ENCODE measurements around the gene VLDLR. TPM values are rescaled to one million over a fixed set of nuclear protein-coding genes. Genes with fewer than 3 reads are reported as not detected.

The VLDLR gene
- total and polyA plus RNA-seq, 11 donors, result 15.1 to 177 (median 112) TPM

DNA sequence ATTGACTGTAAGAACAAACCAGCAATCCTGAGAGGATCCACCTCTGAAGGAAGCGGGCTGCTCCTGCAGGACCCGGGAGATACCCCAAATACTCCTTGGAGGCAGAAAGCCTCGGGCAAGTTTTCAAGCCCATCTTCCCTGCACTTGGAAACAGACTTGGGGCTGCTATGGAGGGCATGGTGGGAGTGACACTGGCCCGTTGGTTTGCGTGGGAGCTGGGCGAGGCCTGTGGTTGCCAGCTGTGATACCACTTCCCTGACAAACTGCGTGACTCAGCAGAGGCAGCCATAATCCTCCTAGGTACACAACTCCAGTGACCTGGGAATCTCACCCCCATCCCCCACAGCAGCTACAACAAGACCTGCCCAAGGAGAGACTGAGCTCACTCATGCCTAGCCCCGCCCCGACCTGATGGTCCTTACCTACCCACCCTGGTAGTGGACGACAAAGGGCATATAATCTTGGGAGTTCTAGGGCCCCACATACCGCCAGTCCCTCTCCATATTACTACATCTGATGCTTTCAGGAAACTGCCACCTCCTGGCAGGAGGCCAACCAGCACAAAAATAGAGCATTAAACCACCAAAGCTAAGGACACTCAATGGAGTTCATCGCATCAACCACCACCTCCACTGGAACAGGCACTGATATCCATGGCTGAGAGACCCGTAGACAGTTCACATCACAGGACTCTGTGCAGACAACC, 38.1 kb upstream of the VLDLR start:
- 79 to 86% (median 82%) methylated on average over 9 to 13 of the region's 13 CpGs for WGBS, 4 donors
- Histone ChIP-seq H3K4me1 (peaks cover 0 to 20% (median 1%) of the 10 kb centered on the region in 12 donors), H3K27me3 (no peaks in the 10 kb centered on the region), H3K4me3 (no peak overlapping the region), H3K36me3 (no peaks in the 10 kb centered on the region), H3K27ac (peak overlapping the region in 6 of 12 donors; percentile 12 to 57 (median 38)), H3K9me3 (peaks cover 0 to 5% (median 0%) of the 10 kb centered on the region in 12 donors)
- TF ChIP-seq, protein P1, sequence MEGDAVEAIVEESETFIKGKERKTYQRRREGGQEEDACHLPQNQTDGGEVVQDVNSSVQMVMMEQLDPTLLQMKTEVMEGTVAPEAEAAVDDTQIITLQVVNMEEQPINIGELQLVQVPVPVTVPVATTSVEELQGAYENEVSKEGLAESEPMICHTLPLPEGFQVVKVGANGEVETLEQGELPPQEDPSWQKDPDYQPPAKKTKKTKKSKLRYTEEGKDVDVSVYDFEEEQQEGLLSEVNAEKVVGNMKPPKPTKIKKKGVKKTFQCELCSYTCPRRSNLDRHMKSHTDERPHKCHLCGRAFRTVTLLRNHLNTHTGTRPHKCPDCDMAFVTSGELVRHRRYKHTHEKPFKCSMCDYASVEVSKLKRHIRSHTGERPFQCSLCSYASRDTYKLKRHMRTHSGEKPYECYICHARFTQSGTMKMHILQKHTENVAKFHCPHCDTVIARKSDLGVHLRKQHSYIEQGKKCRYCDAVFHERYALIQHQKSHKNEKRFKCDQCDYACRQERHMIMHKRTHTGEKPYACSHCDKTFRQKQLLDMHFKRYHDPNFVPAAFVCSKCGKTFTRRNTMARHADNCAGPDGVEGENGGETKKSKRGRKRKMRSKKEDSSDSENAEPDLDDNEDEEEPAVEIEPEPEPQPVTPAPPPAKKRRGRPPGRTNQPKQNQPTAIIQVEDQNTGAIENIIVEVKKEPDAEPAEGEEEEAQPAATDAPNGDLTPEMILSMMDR (IDR thresholded peaks at IDR 0.05), result no peak
- no peak for TF ChIP-seq POLR2A (IDR thresholded peaks at IDR 0.05)
- intact Hi-C loops (cut with DNase I), result no loop called here
- DNase-seq (peak; percentile 21 to 59 (median 37)), ATAC-seq (peak; percentile 67 to 85 (median 80))

DNA sequence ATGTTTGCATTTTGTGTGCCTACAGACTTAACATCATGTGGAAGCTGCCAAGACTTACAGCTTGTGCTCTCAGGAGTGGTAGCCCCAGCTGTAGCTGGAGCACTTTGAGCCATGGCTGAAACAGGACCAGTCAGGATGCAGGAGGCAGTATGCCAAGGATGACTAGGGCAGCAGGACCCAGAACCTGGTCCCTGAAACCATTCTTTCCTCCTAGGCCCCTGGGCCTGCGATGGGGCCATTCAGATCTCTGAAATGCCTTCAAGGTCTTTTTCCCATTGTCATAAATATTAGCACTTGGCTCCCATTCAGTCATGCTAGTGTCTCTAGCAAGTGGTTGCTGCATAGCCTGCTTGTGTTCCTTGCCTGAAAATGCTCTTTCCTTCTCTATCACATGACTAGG, 29.6 kb upstream of the VLDLR start:
- no peak for ATAC-seq
- TF ChIP-seq, protein P1 (IDR thresholded peaks at IDR 0.05), result no peak
- TF ChIP-seq POLR2A (IDR thresholded peaks at IDR 0.05), result no peak
- H3K4me3 ChIP-seq, result no peak overlapping the region

DNA sequence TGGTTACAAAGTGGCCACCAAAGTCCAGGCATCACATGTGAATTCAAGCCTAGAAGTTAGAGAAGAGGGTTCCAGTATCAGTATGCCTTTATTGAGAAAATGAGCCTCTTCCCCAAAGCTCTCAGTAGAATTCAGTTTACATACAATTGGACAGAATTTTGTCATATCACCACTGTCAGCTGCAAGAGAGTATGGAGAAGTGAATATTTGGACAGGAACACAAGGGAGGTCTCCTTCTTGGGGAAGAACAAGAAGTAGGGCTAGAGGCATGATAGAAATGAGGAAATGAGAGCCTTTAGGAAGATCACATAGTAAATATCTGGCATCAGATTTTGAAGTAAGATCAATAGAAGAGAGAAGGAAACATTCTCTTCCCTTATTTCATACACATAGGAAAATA, 27.8 kb upstream of the VLDLR start:
- ATAC-seq (no peak), DNase-seq (no peak)
- Histone ChIP-seq H3K27me3 (no peaks in the 10 kb centered on the region), H3K9me3 (peaks cover 0 to 25% (median 14%) of the 10 kb centered on the region in 12 donors), H3K4me1 (no peaks in the 10 kb centered on the region), H3K4me3 (no peak overlapping the region), H3K27ac (no peak overlapping the region), H3K36me3 (peaks cover 0 to 5% (median 0%) of the 10 kb centered on the region in 9 donors)
- no peak for TF ChIP-seq POLR2A (IDR thresholded peaks at IDR 0.05)
- TF ChIP-seq, protein P1 (IDR thresholded peaks at IDR 0.05), result no peak
- intact Hi-C loops (cut with DNase I), result loop anchor here in 1 of 10 donors (10.0 kb wide), 1 partner anchor 249 kb away; no protein-coding TSS in a partner anchor

More for the DNA sequence above, 29.6 kb upstream of the VLDLR start:
- H3K9me3 ChIP-seq, result peaks cover 0 to 25% (median 15%) of the 10 kb centered on the region in 12 donors
- peaks cover 0 to 5% (median 0%) of the 10 kb centered on the region in 9 donors for H3K36me3 ChIP-seq
- no peak overlapping the region for H3K27ac ChIP-seq
- H3K4me1 ChIP-seq, result no peaks in the 10 kb centered on the region
- intact Hi-C loops (cut with DNase I), result loop anchor here in 1 of 10 donors (10.0 kb wide), 1 partner anchor 247 kb away; no protein-coding TSS in a partner anchor
- no peak for DNase-seq
- H3K27me3 ChIP-seq, result no peaks in the 10 kb centered on the region
- 80 to 93% (median 90%) methylated on average over 1 of the region's 1 CpG for WGBS, 4 donors

DNA sequence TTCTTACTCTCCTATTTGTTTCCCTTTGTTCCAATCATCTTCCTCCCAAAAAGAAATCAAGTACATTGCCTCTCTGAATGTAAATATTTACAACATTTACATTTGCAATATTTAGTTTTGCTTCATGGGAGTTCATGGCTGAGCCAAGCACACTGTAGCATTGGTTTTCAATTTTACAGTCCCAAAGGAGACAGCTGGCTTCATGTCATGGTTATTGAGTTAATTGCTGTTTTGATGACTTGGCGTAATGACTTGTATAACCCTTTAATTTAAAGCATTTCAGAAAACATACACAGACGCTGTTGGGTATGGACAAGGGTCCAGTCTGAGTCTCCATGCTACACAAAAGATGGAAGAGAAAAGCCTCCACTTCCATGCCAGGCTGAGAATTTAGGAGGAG, 25.6 kb upstream of the VLDLR start:
- H3K27ac ChIP-seq, result no peak overlapping the region
- TF ChIP-seq, protein P1 (IDR thresholded peaks at IDR 0.05), result no peak
- no peak for TF ChIP-seq POLR2A (IDR thresholded peaks at IDR 0.05)
- no peak overlapping the region for H3K4me3 ChIP-seq
- intact Hi-C loops (cut with DNase I), result loop anchor here in 1 of 10 donors (10.0 kb wide), 1 partner anchor 251 kb away; no protein-coding TSS in a partner anchor
- no peak for DNase-seq
- H3K4me1 ChIP-seq, result peaks cover 0 to 6% (median 0%) of the 10 kb centered on the region in 12 donors
- H3K27me3 ChIP-seq, result no peaks in the 10 kb centered on the region
- H3K36me3 ChIP-seq, result peaks cover 0 to 5% (median 0%) of the 10 kb centered on the region in 9 donors
- ATAC-seq, result no peak
- 72 to 94% (median 78%) methylated on average over 2 of the region's 2 CpGs for WGBS, 4 donors
- H3K9me3 ChIP-seq, result peaks cover 0 to 25% (median 14%) of the 10 kb centered on the region in 12 donors

Data from heart left ventricle (tissue), 16 donors.